Esophagus muscularis mucosa (tissue), 4 donors: ENCODE measurements around the gene IL31. TPM values are rescaled to one million over a fixed set of nuclear protein-coding genes. Genes with fewer than 3 reads are reported as not detected.
"Not testable (repeated sequence)": the region's sequence is repeated elsewhere in the genome, so short reads cannot be mapped to it uniquely, and the experiment has no call there.

Experiments used
- DNase-seq: peaks from one replicate; pipeline ENCODE4 v3.0.0-alpha.2; 2017; ENCODE audit errors: extremely low spot score
- H3K27ac ChIP-seq, 4 donors: fragments of 200-600 bp; sonication (generic); replicated peaks in 1 of 4; 1 replicate in 3 of 4; 2 replicates in 1 of 4; pipeline ENCODE4 v1.5.1; 2016 to 2019; ENCODE audit warnings: mild to moderate bottlenecking in 1 of 4
- H3K27me3 ChIP-seq, 4 donors: fragments of 200-600 bp; sonication (generic); one replicate each; pipeline versions ENCODE4 v1.5.1 to v1.6.0; 2016 to 2019
- H3K36me3 ChIP-seq, 4 donors: fragments of 200-600 bp; sonication (generic); one replicate each; pipeline ENCODE4 v1.5.1; 2016 to 2019
- H3K4me1 ChIP-seq, 4 donors: fragments of 200-600 bp; sonication (generic); one replicate each; pipeline ENCODE4 v1.5.1; 2016 to 2019
- H3K4me3 ChIP-seq, 4 donors: fragments of 200-600 bp; sonication (generic); 1 replicate in 2 of 4; 2 replicates in 2 of 4; pipeline ENCODE4 v1.5.1; 2016 to 2019; ENCODE audit warnings: mild to moderate bottlenecking in 4 of 4, moderate library complexity in 1 of 4
- H3K9me3 ChIP-seq, 4 donors: fragments of 200-600 bp; sonication (generic); 1 replicate in 3 of 4; 2 replicates in 1 of 4; pipeline ENCODE4 v1.5.1; 2016 to 2019
- EP300 ChIP-seq: sonication (generic); formaldehyde crosslinking; IDR thresholded peaks from one replicate; pipeline ENCODE4 v1.6.1; 2017; ENCODE audit warnings: antibody characterized with exemption
- POLR2A ChIP-seq: fragments of 450-650 bp; IDR thresholded peaks from one replicate; pipeline ENCODE4 v1.6.1; 2017; ENCODE audit warnings: antibody characterized with exemption, moderate library complexity, mild to moderate bottlenecking, low read depth
- POLR2AphosphoS5 ChIP-seq, 2 donors: sonication (generic); formaldehyde crosslinking; IDR thresholded peaks; one replicate each; pipeline ENCODE4 v1.6.1; 2017; ENCODE audit warnings: antibody characterized with exemption in 2 of 2
- WGBS: methylation state at CpG from one replicate; pipeline ENCODE4 v1.1.5; 2018; 5-methylcytosine and 5-hydroxymethylcytosine counted together
- intact Hi-C: fragments of 100-400 bp; cut with DNase I; formaldehyde crosslinking; loops from one replicate; pipeline ENCODE4 v1.15.1; 2023
- total RNA-seq, 4 donors: library from RNA; depleted of rRNA; stranded (reverse); fragments of >200 nt; gene quantifications; one replicate each; pipeline versions ENCODE4 v1.1.0 to v1.2.1, GENCODE V29; 2016
- TF ChIP-seq, protein P1 (sequence below), 3 experiments: fragments of 200-600 bp in 2 of 3; fragments of 450-650 bp in 1 of 3; sonication (generic) in 2 of 3; IDR thresholded peaks; one replicate each; pipeline ENCODE4 v1.5.1; 2017 to 2019; ENCODE audit warnings: antibody characterized with exemption in 3 of 3, mild to moderate bottlenecking in 2 of 3, moderate library complexity in 1 of 3

The IL31 gene
- total RNA-seq, 4 donors from 2014 or later = not detected

DNA sequence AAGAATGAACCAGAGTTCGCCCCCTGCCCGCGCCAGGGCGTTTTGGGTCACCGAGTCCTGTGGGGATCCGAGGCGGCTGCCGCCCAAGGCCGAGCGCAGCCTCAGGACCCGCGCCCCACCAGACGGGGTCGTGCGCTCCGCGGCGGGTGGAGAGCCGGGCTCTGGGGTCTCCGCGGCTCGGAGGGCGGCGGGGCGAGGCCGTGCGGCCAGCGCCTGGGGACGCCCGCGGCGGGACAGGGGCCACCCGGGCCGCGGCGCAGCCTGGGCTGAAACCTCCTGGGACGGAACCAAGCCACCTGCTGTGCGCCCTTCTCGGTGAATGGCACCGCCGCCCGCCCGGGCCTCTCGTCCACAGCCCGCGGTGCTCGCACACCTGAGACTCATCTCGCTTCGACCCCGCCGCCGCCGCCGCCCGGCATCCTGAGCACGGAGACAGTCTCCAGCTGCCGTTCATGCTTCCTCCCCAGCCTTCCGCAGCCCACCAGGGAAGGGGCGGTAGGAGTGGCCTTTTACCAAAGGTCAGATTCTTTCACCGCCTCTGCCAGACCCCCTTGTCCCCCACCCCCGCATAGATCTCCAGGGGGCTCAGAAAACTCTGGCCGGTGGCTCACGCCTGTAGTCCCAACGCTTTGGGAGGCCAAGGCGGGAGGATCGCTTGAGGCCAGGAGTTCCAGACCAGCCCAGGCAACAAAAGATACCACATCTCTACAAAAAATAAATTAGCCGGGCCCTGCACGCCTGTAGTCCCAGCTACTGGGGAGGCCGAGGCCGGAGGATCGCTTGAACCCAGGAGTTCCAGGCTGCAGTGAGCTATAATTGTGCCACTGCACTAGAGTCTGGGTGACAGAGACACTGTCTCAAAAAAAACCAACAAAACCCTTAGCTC is 30.4 kb upstream of the IL31 start:
- TF ChIP-seq, protein P1, sequence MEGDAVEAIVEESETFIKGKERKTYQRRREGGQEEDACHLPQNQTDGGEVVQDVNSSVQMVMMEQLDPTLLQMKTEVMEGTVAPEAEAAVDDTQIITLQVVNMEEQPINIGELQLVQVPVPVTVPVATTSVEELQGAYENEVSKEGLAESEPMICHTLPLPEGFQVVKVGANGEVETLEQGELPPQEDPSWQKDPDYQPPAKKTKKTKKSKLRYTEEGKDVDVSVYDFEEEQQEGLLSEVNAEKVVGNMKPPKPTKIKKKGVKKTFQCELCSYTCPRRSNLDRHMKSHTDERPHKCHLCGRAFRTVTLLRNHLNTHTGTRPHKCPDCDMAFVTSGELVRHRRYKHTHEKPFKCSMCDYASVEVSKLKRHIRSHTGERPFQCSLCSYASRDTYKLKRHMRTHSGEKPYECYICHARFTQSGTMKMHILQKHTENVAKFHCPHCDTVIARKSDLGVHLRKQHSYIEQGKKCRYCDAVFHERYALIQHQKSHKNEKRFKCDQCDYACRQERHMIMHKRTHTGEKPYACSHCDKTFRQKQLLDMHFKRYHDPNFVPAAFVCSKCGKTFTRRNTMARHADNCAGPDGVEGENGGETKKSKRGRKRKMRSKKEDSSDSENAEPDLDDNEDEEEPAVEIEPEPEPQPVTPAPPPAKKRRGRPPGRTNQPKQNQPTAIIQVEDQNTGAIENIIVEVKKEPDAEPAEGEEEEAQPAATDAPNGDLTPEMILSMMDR (IDR thresholded peaks at IDR 0.05) = no peak
- TF ChIP-seq POLR2AphosphoS5 (IDR thresholded peaks at IDR 0.05) (no peak), POLR2A (no peak), EP300 (no peak)
- H3K27me3 ChIP-seq = peaks cover 5 to 65% (median 33%) of the 10 kb centered on the region in 4 donors
- 25% methylated on average over 28 of the region's 71 CpGs for WGBS
- no peaks in the 10 kb centered on the region for H3K9me3 ChIP-seq
- H3K4me1 ChIP-seq = peaks cover 15 to 35% (median 22%) of the 10 kb centered on the region in 4 donors
- peak overlapping the region; percentile 59 to 77 (median 66) for H3K4me3 ChIP-seq
- H3K36me3 ChIP-seq = peaks cover 24 to 31% (median 29%) of the 10 kb centered on the region in 4 donors
- H3K27ac ChIP-seq = no peak overlapping the region
- intact Hi-C loops = no loop called here
- DNase-seq = no peak

DNA sequence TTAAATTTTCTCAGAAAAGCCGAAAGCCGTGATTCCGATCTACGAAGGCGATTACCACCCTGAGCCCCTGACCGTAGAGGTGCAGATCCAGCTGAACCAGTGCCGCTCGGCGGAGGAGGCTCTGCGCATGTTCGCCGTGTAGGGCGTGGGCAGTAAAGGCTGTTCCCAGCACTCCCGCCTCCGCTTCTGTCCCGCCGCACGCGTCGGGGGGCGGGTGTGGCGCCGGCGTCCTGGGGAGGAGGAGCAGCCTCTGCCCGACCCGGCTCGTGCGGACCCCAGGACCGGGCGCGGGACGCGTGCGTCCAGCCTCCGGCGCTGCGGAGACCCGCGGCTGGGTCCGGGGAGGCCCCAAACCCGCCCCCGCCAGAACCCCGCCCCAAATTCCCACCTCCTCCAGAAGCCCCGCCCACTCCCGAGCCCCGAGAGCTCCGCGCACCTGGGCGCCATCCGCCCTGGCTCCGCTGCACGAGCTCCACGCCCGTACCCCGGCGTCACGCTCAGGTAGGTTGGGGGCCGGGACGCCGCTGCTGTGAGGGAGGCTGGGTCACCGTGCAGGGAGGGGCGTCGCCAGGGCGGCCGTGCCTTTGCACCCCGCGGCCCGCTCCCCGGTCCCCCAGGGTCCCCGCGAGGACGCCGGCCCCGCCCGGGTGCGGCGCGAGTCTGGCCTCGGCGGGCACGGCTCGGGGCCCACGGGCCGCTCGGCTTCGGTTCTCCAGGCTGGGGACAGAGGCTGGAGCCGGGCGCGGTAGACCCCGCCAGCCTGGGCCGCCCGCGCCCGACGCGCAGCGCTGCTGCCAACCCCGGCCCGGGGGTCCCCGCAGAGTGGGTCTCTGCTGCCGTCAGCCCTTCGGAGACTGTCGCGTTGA is 29.5 kb upstream of the IL31 start, which contains the start of gene B3GNT4:
Gene B3GNT4 (plus strand): TSS at position 409 of the 866 bp plus-strand sequence. CDS start 910 bp downstream, outside the sequence.
- WGBS = 1% methylated on average over 11 of the region's 104 CpGs
- no peak for DNase-seq

DNA sequence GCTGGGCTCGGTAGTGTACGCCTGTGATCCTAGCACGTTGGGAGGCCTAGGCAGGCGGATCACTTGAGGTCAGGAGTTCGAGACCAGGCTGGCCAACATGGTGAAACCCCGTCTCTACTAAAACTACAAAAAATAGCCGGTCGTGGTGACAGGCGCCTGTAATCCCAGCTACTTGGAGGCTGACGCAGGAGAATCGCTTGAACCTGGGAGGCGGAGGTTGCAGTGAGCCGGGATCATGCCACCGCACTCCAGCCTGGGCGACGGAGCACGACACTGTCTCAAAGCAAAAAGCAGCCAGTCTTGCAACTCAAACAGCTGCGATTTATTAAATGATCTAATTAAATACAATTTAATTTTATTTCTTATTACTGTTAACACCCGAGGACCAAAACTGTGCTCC is 28.8 kb upstream of the IL31 start:
- H3K27ac ChIP-seq, H3K9me3 ChIP-seq, intact Hi-C loops, DNase-seq: not testable (repeated sequence)
- 68% methylated on average over 19 of the region's 19 CpGs for WGBS
- Histone ChIP-seq H3K4me3 (peak overlapping the region; percentile 59 to 77 (median 66)), H3K36me3 (peaks cover 8 to 15% (median 14%) of the 10 kb centered on the region in 4 donors), H3K27me3 (peaks cover 5 to 71% (median 33%) of the 10 kb centered on the region in 4 donors), H3K4me1 (peaks cover 15 to 35% (median 22%) of the 10 kb centered on the region in 4 donors)

More for the DNA sequence above, 29.5 kb upstream of the IL31 start, which contains the start of gene B3GNT4:
- peak within 1 kb of the TSS; percentile 59 to 77 (median 66) for H3K4me3 ChIP-seq
- peaks cover 15 to 35% (median 22%) of the 10 kb centered on the region in 4 donors for H3K4me1 ChIP-seq
- peaks cover 5 to 71% (median 33%) of the 10 kb centered on the region in 4 donors for H3K27me3 ChIP-seq
- peaks cover 15 to 23% (median 21%) of the 10 kb centered on the region in 4 donors for H3K36me3 ChIP-seq
- intact Hi-C loops = no loop called here
- TF ChIP-seq, protein P1 (IDR thresholded peaks at IDR 0.05) = no peak
- TF ChIP-seq POLR2A (no peak), POLR2AphosphoS5 (IDR thresholded peaks at IDR 0.05) (no peak), EP300 (no peak)
- H3K9me3 ChIP-seq = no peaks in the 10 kb centered on the region
- no peak within 1 kb of the TSS for H3K27ac ChIP-seq

DNA sequence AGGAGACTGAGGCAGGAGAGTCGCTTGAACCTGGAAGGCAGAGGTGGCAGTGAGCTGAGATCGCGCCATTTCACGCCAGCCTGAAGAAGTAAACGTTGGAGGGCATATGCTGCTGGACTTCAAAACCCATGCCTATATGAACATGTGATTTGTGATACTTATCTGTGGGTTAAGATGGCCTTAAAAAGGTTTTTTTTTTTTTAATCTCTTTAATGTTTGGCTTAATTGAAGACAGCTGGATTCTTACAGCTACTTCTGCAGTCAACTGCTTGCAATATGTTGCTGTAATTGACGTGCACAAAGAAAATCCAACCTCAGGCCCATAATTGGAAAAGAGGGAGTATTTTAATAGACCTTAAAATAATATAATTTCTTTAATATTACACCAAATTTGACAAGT is 28.0 kb upstream of the IL31 start:
- Histone ChIP-seq H3K27ac (no peak overlapping the region), H3K9me3 (no peaks in the 10 kb centered on the region), H3K4me3 (no peak overlapping the region), H3K4me1 (peaks cover 15 to 35% (median 22%) of the 10 kb centered on the region in 4 donors), H3K27me3 (peaks cover 5 to 71% (median 33%) of the 10 kb centered on the region in 4 donors), H3K36me3 (peaks cover under 1 to 8% (median 6%) of the 10 kb centered on the region in 4 donors)
- intact Hi-C loops = no loop called here
- no peak for DNase-seq
- 92% methylated on average over 6 of the region's 6 CpGs for WGBS
- TF ChIP-seq, protein P1 (IDR thresholded peaks at IDR 0.05) = no peak

DNA sequence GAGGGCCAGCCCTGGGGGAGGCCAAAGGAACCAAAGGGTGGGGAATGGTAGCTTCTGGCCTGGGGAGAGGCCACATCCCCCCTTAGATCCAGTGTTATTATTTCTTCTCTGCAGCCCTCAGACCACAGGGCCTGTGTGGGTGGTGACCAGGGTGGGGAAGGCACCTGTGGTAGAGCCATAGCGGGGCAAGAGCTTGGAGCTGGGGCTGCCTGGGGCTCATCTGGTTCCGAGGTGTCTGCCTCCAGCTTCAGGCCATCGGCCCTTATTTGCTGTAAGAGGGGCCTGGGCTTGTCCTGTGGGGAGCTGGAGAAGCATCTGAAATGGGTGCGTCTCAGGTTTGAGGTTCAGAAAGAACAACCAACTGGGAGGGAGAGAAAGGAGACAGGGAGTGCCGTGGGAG is 27.4 kb upstream of the IL31 start:
- 93% methylated on average over 5 of the region's 5 CpGs for WGBS
- intact Hi-C loops = no loop called here
- no peak for DNase-seq
- TF ChIP-seq, protein P1 (IDR thresholded peaks at IDR 0.05) = no peak
- no peak for TF ChIP-seq POLR2AphosphoS5 (IDR thresholded peaks at IDR 0.05)
- TF ChIP-seq EP300 = no peak
- no peak for TF ChIP-seq POLR2A
- Histone ChIP-seq H3K4me1 (peaks cover 15 to 35% (median 22%) of the 10 kb centered on the region in 4 donors), H3K27ac (no peak overlapping the region), H3K36me3 (peaks cover 0 to 1% (median under 1%) of the 10 kb centered on the region in 4 donors), H3K9me3 (no peaks in the 10 kb centered on the region), H3K27me3 (peaks cover 5 to 71% (median 33%) of the 10 kb centered on the region in 4 donors), H3K4me3 (no peak overlapping the region)
